ENCODE results near the gene HMGXB4. TPM values are rescaled to one million over a fixed set of nuclear protein-coding genes. Genes with fewer than 3 reads are reported as not detected.

The HMGXB4 gene
- total and polyA plus RNA-seq, 7 experiments from 2014 or later: 12.2 to 39.1 (median 24.1) TPM

DNA sequence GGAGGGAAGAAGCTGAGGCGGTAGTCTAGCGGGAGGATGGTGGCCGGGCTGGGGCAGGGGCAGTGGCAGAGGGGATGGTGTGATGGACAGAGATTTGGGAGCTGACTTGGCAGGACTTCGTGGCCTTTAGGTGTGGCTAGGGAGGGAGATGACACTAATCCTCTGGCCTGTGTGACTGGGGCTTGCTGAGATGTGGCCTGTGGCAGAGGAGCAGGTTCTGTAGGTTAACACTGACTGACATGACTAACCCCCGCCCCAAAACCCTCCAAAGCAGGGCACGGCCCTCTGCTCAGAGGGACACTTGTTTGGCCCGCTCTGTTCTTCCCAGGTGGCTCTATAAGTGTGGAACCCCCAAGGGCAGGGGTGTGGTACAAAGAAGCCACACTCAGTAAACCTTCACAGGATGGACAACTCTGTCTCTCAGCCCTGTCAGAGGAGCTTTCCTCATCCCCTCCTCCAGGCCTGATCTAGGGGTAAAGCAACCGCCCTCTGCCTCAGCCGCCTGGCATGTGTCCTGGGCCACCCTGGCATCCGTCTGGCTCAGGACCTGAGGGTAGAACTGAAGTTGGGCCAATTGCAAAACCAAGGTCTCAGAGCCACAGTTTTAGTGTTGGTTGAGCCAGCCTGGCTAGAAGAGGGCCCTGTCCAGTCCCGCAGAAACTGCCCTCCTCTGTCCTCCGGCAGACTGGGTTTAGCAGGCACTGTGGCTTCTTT lies 58.0 kb downstream of the HMGXB4 start:
- intact Hi-C loops (cut with micrococcal nuclease): no loop called here
- H3K4me1 Mint-ChIP-seq: peaks cover 24 to 52% (median 43%) of the 10 kb centered on the region in 7 donors
- H3K36me3 ChIP-seq (ENCODE audit: control insufficient read depth in 2 of 3, insufficient read depth in 3 of 3, low read length in 3 of 3): peaks cover 0 to 42% (median 11%) of the 10 kb centered on the region in 3 experiments
- peaks cover 0 to 20% (median 3%) of the 10 kb centered on the region in 5 donors for H3K36me3 Mint-ChIP-seq
- H3K4me3 Mint-ChIP-seq: peak overlapping the region in 1 of 10 donors; percentile 28
- no peaks in the 10 kb centered on the region for H3K4me1 ChIP-seq (ENCODE audit: control insufficient read depth in 2 of 2, insufficient read depth in 2 of 2, low read length in 2 of 2)
- H3K27me3 ChIP-seq (ENCODE audit: control insufficient read depth in 2 of 2, insufficient read depth in 2 of 2, low read length in 2 of 2): no peaks in the 10 kb centered on the region
- ATAC-seq (no peak), DNase-seq (no peak)
- H3K27me3 Mint-ChIP-seq: no peaks in the 10 kb centered on the region
- peak overlapping the region in 1 of 9 donors; percentile 29 for H3K27ac Mint-ChIP-seq
- ChIA-PET POLR2A (interaction anchor here (0.8 kb wide), 1 partner anchor 17 kb away, joined by 5 read pairs; no protein-coding TSS in a partner anchor), CTCF (no interaction called here)
- H3K9me3 Mint-ChIP-seq: peaks cover 0 to 2% (median 0%) of the 10 kb centered on the region in 11 donors
- H3K4me3 ChIP-seq (ENCODE audit: low read length): no peak overlapping the region
- no peak overlapping the region for H3K27ac ChIP-seq (ENCODE audit: low read depth, low read length)
- H3K9me3 ChIP-seq (ENCODE audit: control insufficient read depth in 2 of 3, low read length in 3 of 3): no peaks in the 10 kb centered on the region

DNA sequence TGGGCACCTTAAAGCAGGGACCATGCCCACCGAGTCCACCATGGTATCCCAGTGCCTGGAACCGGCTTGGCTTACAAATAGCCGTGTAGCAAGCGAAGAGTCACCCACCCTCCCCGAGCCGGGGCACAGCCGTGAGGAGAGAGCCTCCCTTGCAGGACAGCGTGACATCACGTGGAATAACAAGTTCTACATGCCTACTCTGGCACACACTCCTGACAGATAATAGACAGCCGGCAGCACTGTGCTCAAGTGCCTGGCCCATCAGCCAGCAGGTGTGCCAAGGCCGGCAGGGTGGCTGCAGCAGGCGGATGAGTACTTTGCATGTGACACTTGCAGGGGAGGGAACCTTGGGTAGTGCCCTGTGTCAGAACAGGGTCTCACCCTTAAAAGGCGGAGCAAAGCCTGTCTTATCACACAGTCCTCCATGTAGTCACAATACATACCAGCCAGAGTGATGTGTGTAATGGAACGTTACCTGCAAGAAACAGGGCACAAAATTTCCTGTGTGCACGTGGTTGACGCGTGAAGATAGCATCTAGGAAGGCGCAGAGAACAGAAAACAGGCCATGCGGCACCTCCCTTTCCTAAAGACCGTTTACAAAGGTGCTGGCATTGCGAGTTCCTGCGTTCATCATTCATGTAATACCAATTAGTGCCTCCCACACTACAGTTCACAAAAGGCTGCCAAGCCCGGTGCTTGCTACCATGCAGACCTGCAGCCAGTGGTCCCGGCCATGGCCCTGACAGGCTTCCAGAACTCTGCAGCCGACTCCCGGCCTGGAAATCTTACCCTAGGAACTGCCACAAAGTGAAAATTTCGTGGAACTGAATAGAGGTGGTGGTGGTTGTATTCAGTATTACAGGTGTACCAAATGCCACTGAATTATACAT lies 58.8 kb downstream of the HMGXB4 start:
- Mint-ChIP-seq H3K4me3 (peak overlapping the region in 2 of 10 donors; percentile 25 to 45), H3K27ac (peak overlapping the region in 2 of 9 donors; percentile 42 to 45), H3K9me3 (no peaks in the 10 kb centered on the region), H3K27me3 (no peaks in the 10 kb centered on the region), H3K4me1 (peaks cover 16 to 44% (median 35%) of the 10 kb centered on the region in 7 donors), H3K36me3 (peaks cover 0 to 21% (median 3%) of the 10 kb centered on the region in 5 donors)
- H3K27me3 ChIP-seq (ENCODE audit: control insufficient read depth in 2 of 2, insufficient read depth in 2 of 2, low read length in 2 of 2): no peaks in the 10 kb centered on the region
- ChIA-PET CTCF (no interaction called here), POLR2A (no interaction called here)
- H3K27ac ChIP-seq (ENCODE audit: low read depth, low read length): no peak overlapping the region
- H3K9me3 ChIP-seq (ENCODE audit: control insufficient read depth in 2 of 3, low read length in 3 of 3): no peaks in the 10 kb centered on the region
- intact Hi-C loops (cut with micrococcal nuclease): no loop called here
- H3K4me1 ChIP-seq (ENCODE audit: control insufficient read depth in 2 of 2, insufficient read depth in 2 of 2, low read length in 2 of 2): no peaks in the 10 kb centered on the region
- peak; percentile 13 for ATAC-seq
- peaks cover 0 to 50% (median 11%) of the 10 kb centered on the region in 3 experiments for H3K36me3 ChIP-seq (ENCODE audit: control insufficient read depth in 2 of 3, insufficient read depth in 3 of 3, low read length in 3 of 3)
- no peak for DNase-seq
- H3K4me3 ChIP-seq (ENCODE audit: low read length): no peak overlapping the region

DNA sequence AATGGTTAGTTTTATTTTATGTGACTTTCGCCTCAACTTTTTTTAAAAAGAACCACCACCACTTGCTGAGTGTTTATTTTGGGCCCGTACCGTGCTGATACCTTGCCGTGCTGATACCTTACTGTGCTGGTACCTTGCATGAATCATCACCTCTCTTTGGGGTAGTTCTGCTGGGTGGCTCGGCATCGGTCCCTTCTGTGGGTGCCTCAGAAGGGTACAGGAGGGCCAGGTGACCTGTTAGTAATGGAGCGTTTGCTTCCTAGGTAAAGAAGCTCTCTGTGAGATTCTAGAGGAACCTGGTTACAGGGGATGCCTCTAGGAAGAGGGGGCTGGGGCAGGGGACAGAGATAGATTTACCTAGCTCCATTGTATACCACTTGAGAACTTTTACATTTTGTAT lies 59.5 kb downstream of the HMGXB4 start:
- no peaks in the 10 kb centered on the region for H3K9me3 ChIP-seq (ENCODE audit: control insufficient read depth in 2 of 3, low read length in 3 of 3)
- ATAC-seq (no peak), DNase-seq (no peak)
- Mint-ChIP-seq H3K27ac (no peak overlapping the region), H3K36me3 (peaks cover 0 to 23% (median 4%) of the 10 kb centered on the region in 5 donors), H3K4me1 (peaks cover 16 to 38% (median 28%) of the 10 kb centered on the region in 7 donors), H3K4me3 (no peak overlapping the region), H3K9me3 (no peaks in the 10 kb centered on the region), H3K27me3 (no peaks in the 10 kb centered on the region)
- no peaks in the 10 kb centered on the region for H3K27me3 ChIP-seq (ENCODE audit: control insufficient read depth in 2 of 2, insufficient read depth in 2 of 2, low read length in 2 of 2)
- intact Hi-C loops (cut with micrococcal nuclease): no loop called here
- H3K27ac ChIP-seq (ENCODE audit: low read depth, low read length): no peak overlapping the region
- ChIA-PET CTCF (no interaction called here), POLR2A (no interaction called here)
- no peak overlapping the region for H3K4me3 ChIP-seq (ENCODE audit: low read length)
- H3K36me3 ChIP-seq (ENCODE audit: control insufficient read depth in 2 of 3, insufficient read depth in 3 of 3, low read length in 3 of 3): peaks cover 0 to 54% (median 11%) of the 10 kb centered on the region in 3 experiments
- H3K4me1 ChIP-seq (ENCODE audit: control insufficient read depth in 2 of 2, insufficient read depth in 2 of 2, low read length in 2 of 2): no peaks in the 10 kb centered on the region

DNA sequence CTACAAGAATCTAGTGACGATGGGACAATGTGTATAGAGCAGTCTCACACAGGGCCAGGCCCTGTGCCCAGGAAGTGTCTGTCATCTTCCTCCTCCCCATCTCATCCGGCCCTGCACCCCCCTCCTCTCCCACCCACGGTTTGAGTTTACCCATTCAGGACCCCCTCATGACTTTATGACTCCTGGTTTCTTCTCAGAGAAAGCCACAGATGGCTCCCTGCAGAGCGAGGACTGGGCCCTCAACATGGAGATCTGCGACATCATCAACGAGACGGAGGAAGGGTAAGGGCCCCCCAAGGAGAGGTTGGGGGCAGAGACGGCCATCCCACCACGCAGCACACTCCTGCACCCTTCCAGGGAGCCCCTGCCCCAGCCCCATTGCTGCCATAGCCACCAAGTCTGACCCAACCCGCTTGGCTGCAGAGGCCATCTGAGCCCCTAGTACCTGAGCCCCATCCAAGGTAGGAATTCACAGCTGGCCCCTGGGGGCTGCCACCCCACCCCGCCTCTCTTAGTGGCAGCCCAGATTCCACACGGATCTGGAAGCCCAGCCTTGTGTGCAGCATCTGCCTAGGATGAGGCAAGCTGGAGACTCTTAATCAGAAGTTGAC lies 60.5 kb downstream of the HMGXB4 start:
- peaks cover under 1 to 31% (median 4%) of the 10 kb centered on the region in 5 donors for H3K36me3 Mint-ChIP-seq

DNA sequence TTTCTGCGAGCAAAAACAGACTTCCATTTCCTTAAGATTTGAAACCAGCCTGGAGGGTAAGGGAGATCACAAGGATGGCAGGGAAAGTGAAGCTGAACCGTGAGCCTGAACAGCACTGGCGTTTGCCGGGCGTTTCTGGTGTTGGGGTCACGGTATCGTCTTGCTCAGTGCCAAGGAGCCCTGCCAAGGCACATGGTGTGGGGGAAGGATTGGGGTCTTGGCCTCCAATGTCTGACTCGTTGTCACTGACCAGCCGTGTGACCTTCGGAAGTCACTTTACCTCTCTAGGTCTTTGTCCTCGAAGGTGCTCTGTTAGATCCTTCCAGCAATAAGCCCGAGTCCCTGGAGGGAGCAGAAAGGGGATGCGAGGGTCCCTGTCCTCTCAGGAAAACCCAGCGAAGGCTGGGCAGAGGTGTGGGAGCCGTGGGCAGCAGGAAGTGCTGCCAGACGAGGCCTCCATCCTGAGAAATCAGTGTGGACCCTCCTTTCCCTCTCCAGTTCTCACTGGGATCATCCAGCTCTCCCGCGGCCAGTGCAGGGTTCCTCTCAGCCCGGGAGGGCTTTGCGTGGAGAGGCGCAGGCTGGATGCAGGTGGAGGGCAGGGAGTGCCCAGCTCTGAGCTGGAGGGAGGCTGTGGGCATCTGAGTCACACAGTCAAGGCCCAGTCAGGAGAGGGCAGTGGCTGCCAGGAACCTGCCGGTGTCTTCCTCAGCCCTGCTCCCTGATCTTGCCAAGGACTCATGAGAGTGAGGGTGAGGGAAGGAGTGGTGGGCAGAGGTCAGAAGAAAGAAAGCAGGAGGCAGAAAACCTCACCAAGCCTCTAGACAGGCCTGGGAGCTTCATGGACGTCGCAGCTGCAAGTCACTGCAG lies 61.3 kb downstream of the HMGXB4 start:
- no peaks in the 10 kb centered on the region for H3K9me3 Mint-ChIP-seq
- ATAC-seq (no peak), DNase-seq (no peak)
- Histone ChIP-seq H3K4me1 (ENCODE audit: control insufficient read depth in 2 of 2, insufficient read depth in 2 of 2, low read length in 2 of 2) (no peaks in the 10 kb centered on the region), H3K9me3 (ENCODE audit: control insufficient read depth in 2 of 3, low read length in 3 of 3) (no peaks in the 10 kb centered on the region), H3K27me3 (ENCODE audit: control insufficient read depth in 2 of 2, insufficient read depth in 2 of 2, low read length in 2 of 2) (no peaks in the 10 kb centered on the region), H3K4me3 (ENCODE audit: low read length) (no peak overlapping the region), H3K27ac (ENCODE audit: low read depth, low read length) (no peak overlapping the region), H3K36me3 (ENCODE audit: control insufficient read depth in 2 of 3, insufficient read depth in 3 of 3, low read length in 3 of 3) (peaks cover 0 to 72% (median 17%) of the 10 kb centered on the region in 3 experiments)
- intact Hi-C loops (cut with micrococcal nuclease): no loop called here
- no peak overlapping the region for H3K4me3 Mint-ChIP-seq
- ChIA-PET POLR2A (interaction anchor here (0.6 kb wide), 1 partner anchor 78 kb away, joined by 5 read pairs; no protein-coding TSS in a partner anchor), CTCF (no interaction called here)
- peaks cover 9 to 23% (median 18%) of the 10 kb centered on the region in 7 donors for H3K4me1 Mint-ChIP-seq
- H3K27me3 Mint-ChIP-seq: no peaks in the 10 kb centered on the region
- no peak overlapping the region for H3K27ac Mint-ChIP-seq
- H3K36me3 Mint-ChIP-seq: peaks cover 2 to 32% (median 4%) of the 10 kb centered on the region in 5 donors

More for the DNA sequence above, 60.5 kb downstream of the HMGXB4 start:
- peaks cover 0 to 64% (median 17%) of the 10 kb centered on the region in 3 experiments for H3K36me3 ChIP-seq (ENCODE audit: control insufficient read depth in 2 of 3, insufficient read depth in 3 of 3, low read length in 3 of 3)
- no peak overlapping the region for H3K4me3 ChIP-seq (ENCODE audit: low read length)
- Mint-ChIP-seq H3K27me3 (no peaks in the 10 kb centered on the region), H3K4me1 (peaks cover 11 to 31% (median 23%) of the 10 kb centered on the region in 7 donors), H3K9me3 (no peaks in the 10 kb centered on the region), H3K4me3 (no peak overlapping the region), H3K27ac (peak overlapping the region in 1 of 9 donors; percentile 13)
- H3K27me3 ChIP-seq (ENCODE audit: control insufficient read depth in 2 of 2, insufficient read depth in 2 of 2, low read length in 2 of 2): no peaks in the 10 kb centered on the region
- intact Hi-C loops (cut with micrococcal nuclease): no loop called here
- H3K27ac ChIP-seq (ENCODE audit: low read depth, low read length): no peak overlapping the region
- H3K9me3 ChIP-seq (ENCODE audit: control insufficient read depth in 2 of 3, low read length in 3 of 3): no peaks in the 10 kb centered on the region
- ChIA-PET CTCF (no interaction called here), POLR2A (no interaction called here)
- H3K4me1 ChIP-seq (ENCODE audit: control insufficient read depth in 2 of 2, insufficient read depth in 2 of 2, low read length in 2 of 2): no peaks in the 10 kb centered on the region
- no peak for ATAC-seq
- DNase-seq: no peak

Data from naive thymus-derived CD4-positive, alpha-beta T cell (primary cell).